Effector memory CD4-positive, alpha-beta T cell (primary cell): ENCODE measurements around the gene ANKS1B.
"Not testable (repeated sequence)": the region's sequence is repeated elsewhere in the genome, so short reads cannot be mapped to it uniquely, and the experiment has no call there.

Experiments
- DNase-seq, 3 donors: peaks; one replicate each; pipeline ENCODE4 v3.0.0-alpha.2; 2020
- H3K27ac ChIP-seq: 2 replicates; pipeline ENCODE4 v1.7.0; 2013; ENCODE audit warnings: mild to moderate bottlenecking, low read length, moderate library complexity; ENCODE audit not compliant: insufficient read depth, poor library complexity, severe bottlenecking
- H3K27me3 ChIP-seq: replicated peaks from 2 replicates; pipeline ENCODE4 v1.7.0; 2013; ENCODE audit warnings: mild to moderate bottlenecking, low read length; ENCODE audit not compliant: insufficient read depth, control insufficient read depth, poor library complexity, severe bottlenecking
- H3K36me3 ChIP-seq: 2 replicates; pipeline ENCODE4 v1.7.0; 2013; ENCODE audit warnings: mild to moderate bottlenecking, low read length, moderate library complexity; ENCODE audit not compliant: control insufficient read depth, insufficient read depth
- H3K4me1 ChIP-seq: 2 replicates; pipeline ENCODE4 v1.7.0; 2013; ENCODE audit warnings: low read length, mild to moderate bottlenecking; ENCODE audit not compliant: control insufficient read depth, insufficient read depth, poor library complexity, severe bottlenecking
- H3K4me3 ChIP-seq: 2 replicates; pipeline ENCODE4 v1.7.0; 2013; ENCODE audit warnings: low read length, low read depth, mild to moderate bottlenecking; ENCODE audit not compliant: insufficient read depth, poor library complexity, severe bottlenecking
- H3K9me3 ChIP-seq: 2 replicates; pipeline ENCODE4 v1.7.0; 2013; ENCODE audit warnings: mild to moderate bottlenecking, low read length, moderate library complexity; ENCODE audit not compliant: control insufficient read depth

The ANKS1B gene

DNA sequence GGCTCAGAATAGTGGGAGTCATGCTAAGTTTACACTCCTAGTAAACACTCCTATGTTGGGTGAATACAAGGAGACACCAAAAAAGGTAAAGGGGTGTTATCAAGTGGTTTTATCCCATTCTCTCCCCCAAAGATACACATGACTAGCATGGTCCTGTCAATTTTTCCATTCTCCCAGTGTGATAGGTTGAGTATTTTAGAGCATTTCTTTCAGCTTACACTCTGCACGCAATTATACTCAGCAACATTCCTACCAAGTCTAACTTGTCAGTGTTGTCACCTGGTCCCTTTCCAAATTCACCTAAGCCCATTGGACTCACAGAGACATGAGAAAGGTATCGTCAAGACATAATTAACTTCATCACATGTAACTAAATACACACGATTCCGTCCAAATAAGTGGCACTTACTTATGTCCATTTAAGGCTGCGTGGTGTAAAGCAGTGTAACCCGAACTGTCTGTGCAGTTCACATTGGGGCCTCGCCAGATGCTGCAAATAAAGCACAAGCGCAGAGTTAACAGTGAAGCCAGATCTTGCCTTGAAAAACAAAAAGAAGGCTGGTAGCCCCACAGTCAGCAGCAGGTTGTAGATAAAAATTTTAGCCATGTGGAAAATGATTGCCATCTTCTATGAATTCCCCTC lies 159.7 kb downstream of the ANKS1B start:
- Histone ChIP-seq H3K4me3 (no peak overlapping the region), H3K27me3 (no peaks in the 10 kb centered on the region), H3K4me1 (no peaks in the 10 kb centered on the region), H3K9me3 (no peaks in the 10 kb centered on the region), H3K36me3 (no peaks in the 10 kb centered on the region), H3K27ac (no peak overlapping the region)
- DNase-seq = no peak

DNA sequence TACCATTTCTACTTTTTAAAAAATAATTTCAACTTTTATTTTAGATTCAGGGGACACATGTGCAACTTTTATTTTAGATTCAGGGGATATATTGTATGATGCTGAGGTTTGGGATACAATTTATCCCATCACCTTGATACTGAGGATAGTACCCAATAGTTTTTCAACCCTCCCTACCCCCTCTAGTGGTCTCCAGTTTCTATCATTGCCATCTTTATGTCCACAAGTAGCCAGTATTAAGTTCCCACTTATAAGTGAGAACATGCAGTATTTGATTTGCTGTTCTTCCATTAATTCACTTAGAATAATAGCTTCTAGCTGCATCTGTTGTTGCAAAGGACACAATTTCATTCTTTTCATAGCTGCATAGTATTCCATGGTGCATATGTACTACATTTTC lies 162.5 kb downstream of the ANKS1B start:
- no peak overlapping the region for H3K27ac ChIP-seq
- no peaks in the 10 kb centered on the region for H3K9me3 ChIP-seq
- DNase-seq = no peak
- no peaks in the 10 kb centered on the region for H3K27me3 ChIP-seq
- H3K4me1 ChIP-seq = no peaks in the 10 kb centered on the region
- no peak overlapping the region for H3K4me3 ChIP-seq
- H3K36me3 ChIP-seq = no peaks in the 10 kb centered on the region

DNA sequence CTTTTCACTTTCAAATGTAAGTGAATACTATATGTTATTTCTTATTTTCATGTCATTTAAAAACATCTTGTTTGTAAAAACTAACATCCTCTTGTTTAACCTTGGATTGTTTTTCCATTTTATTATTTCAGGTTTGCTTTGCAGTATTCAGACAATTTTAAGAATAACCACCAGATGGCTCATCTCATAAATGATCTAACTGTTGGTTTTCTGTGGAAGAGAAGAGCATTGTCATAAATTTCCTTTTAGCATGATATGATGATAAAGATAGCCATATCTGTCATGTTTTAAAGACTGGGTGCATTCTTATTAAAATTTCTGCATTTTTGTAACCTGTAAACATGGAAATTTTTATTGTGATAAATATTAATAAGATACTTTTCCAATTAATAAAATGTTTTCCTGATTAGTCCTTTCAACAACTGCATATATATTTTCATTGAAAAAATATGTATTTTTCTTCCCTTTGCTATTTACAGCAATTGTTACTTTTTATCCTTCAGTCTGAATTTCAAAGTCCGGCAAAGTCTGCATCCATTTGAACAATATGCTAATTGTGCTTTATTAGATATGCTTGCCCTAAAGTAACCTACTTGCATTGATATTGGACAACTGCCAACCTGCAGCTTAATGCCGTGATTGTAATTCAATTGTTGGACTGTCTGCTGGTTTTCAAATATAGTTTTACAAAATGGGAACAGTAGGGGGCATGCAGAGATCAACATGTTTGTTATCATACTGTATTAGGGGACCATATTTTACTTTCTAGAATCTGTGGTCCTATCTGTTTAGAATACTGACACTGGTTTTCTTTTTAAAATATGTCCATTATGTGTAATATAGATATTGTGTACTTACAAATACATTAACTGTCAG lies 173.8 kb downstream of the ANKS1B start:
- Histone ChIP-seq H3K27ac (no peak overlapping the region), H3K4me3 (no peak overlapping the region), H3K9me3 (no peaks in the 10 kb centered on the region), H3K27me3 (no peaks in the 10 kb centered on the region), H3K4me1 (no peaks in the 10 kb centered on the region), H3K36me3 (no peaks in the 10 kb centered on the region)
- no peak for DNase-seq

DNA sequence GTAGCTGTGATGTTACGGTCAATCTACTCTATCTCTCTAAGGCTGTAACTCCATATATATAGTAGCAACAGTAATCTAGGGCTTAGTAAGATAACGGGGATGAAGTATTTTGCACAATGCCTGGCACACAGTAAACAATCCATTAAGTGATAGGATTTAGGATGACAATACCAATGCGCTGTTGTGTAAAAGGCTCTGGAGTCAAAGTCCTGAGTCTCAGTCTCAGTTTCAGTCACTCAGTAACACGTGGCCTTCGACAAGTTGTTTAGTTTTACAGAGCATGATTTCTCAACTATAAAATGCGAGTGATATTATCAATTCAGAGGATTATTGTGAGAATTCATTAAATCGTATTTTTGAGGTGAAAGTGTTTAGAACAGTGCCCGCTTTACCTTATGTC lies 174.8 kb downstream of the ANKS1B start:
- Histone ChIP-seq H3K4me3 (no peak overlapping the region), H3K36me3 (no peaks in the 10 kb centered on the region), H3K27ac (no peak overlapping the region), H3K4me1 (no peaks in the 10 kb centered on the region), H3K27me3 (no peaks in the 10 kb centered on the region), H3K9me3 (no peaks in the 10 kb centered on the region)
- no peak for DNase-seq

DNA sequence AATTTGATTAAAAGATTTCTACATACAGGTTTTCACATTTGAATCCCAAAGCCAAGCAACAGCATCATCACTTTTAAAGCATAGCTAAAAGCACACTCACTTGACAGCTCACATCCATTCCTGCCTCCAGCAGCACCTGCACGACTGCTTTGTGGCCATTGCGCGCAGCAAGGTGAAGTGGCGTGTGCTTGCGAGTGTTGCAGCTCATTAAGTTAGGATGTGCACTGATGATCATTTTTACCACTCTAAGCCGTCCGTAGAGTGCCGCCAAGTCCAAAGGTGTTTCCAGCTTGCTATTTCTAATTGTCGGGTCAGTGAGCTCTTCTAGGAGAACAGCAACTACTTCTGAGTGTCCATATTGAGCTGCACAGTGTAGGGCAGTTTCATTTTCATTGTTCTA lies 178.4 kb downstream of the ANKS1B start:
- no peaks in the 10 kb centered on the region for H3K27me3 ChIP-seq
- no peaks in the 10 kb centered on the region for H3K4me1 ChIP-seq
- H3K4me3 ChIP-seq = no peak overlapping the region
- DNase-seq = no peak
- H3K9me3 ChIP-seq = no peaks in the 10 kb centered on the region
- H3K27ac ChIP-seq = no peak overlapping the region
- no peaks in the 10 kb centered on the region for H3K36me3 ChIP-seq

DNA sequence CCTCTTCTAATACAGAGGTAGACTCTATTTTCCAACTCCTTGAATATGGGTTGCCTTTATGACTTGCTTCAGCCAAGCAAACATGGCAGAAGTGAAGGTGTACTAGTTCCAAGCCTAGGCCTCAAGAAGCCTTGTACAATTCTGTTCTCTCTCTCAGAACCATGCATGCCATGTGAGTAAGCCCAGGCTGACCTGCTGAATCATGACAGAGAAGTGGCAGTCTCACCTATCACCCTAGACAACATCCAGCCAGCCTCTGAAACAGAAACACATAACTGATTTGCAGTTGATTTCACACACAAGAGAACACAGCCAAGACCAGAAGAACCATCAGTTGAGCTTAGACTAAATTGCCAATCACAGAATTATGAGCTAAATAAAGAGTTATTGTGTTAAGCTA lies 180.0 kb downstream of the ANKS1B start:
- no peaks in the 10 kb centered on the region for H3K36me3 ChIP-seq

DNA sequence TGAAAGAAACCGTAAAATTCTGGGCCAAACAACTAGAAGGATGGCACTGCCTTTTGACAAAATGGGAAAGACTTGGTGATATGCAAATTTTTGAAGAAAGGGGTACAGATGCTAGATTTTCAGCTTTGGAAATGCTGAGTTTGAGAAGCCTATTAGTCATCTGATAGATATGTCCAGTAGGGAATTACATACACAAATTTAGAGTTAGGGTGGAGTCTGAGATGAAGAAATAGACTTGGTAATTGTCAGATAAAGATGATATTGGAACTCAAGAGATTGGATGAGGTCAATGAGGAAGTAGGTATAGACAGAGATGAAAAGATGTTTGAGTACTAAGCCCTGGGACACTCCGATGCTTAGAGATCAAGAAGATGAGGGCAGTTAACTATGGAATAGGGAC lies 184.1 kb downstream of the ANKS1B start:
- no peak for DNase-seq
- H3K4me1 ChIP-seq = no peaks in the 10 kb centered on the region
- H3K27ac ChIP-seq = no peak overlapping the region
- no peak overlapping the region for H3K4me3 ChIP-seq
- H3K27me3 ChIP-seq = no peaks in the 10 kb centered on the region
- no peaks in the 10 kb centered on the region for H3K9me3 ChIP-seq
- H3K36me3 ChIP-seq = no peaks in the 10 kb centered on the region

More for the DNA sequence above, 180.0 kb downstream of the ANKS1B start:
- Histone ChIP-seq H3K9me3 (no peaks in the 10 kb centered on the region), H3K4me3 (no peak overlapping the region), H3K4me1 (no peaks in the 10 kb centered on the region), H3K27ac (no peak overlapping the region), H3K27me3 (no peaks in the 10 kb centered on the region)
- no peak for DNase-seq

DNA sequence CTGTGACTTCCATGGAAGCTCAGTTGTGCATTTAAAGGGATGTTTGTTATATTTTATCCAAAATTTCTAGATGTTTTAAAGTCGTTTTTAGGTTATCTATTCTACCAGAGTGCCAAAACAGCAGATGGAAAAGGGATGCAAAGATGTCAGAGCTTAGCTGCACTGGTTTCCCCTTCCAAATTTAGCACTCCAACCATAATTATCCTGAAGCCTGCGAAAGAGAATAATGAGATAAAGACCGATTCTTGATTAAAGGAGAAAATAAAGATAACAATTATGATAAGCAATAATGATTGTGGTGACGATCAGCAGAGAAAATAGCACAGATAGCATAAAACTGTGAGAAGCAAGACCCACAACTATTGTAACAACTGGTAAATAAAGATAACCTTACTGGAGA lies 186.8 kb downstream of the ANKS1B start:
- H3K4me1 ChIP-seq, H3K36me3 ChIP-seq, H3K4me3 ChIP-seq, H3K27ac ChIP-seq, H3K9me3 ChIP-seq, DNase-seq, H3K27me3 ChIP-seq: not testable (repeated sequence)

DNA sequence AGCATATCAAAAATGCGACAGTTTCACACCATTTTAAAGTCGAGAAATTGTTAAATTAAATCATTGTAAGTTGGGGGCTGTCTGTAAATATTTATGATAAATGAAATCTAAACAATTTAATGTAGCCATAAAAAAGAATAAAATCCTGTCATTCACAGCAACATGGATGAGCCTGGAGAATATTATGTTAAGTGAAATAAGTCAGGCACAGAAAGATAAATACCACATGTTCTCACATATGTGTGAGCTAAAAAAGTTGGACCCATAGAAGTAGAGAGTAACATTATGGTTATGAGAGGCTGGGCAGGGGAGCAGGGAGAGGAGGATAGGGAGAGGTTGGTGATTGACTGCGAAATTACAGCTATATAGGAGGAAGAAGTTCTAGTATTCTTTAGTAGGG lies 201.3 kb downstream of the ANKS1B start:
- DNase-seq = no peak
- H3K4me3 ChIP-seq = no peak overlapping the region
- H3K9me3 ChIP-seq = no peaks in the 10 kb centered on the region
- H3K4me1 ChIP-seq = no peaks in the 10 kb centered on the region
- H3K27me3 ChIP-seq = no peaks in the 10 kb centered on the region
- no peaks in the 10 kb centered on the region for H3K36me3 ChIP-seq
- no peak overlapping the region for H3K27ac ChIP-seq

DNA sequence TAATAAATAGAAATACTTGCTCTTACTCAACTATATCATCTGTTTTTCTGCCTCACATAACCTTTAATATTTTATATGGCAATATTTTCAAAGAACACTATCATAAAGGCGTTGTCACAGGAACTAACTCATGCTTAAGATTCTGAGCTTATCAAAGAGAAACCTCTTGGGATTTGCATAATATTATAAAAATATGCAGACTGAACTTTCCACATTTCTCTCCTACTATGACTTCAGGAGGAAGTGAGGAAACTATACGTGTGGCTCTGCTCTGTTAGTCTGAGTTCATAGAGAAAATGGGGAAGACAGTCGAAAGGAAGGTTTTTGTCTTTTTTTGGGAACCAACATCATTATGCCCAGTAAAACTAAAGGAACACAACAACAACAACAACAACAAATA lies 212.5 kb downstream of the ANKS1B start:
- H3K9me3 ChIP-seq = no peaks in the 10 kb centered on the region
- no peak overlapping the region for H3K27ac ChIP-seq
- H3K4me3 ChIP-seq = no peak overlapping the region
- H3K27me3 ChIP-seq = no peaks in the 10 kb centered on the region
- no peaks in the 10 kb centered on the region for H3K36me3 ChIP-seq
- no peaks in the 10 kb centered on the region for H3K4me1 ChIP-seq
- DNase-seq = no peak
